NT2/D1 (cell line): ENCODE results near the gene GRK6.

ENCODE experiments used
- SUZ12 ChIP-seq: IDR thresholded peaks from 2 replicates; pipeline ENCODE4 v1.6.1; 2011; ENCODE audit not compliant: insufficient read length, insufficient read depth; ENCODE audit errors: extremely low read depth
- ZNF274 ChIP-seq: IDR thresholded peaks from 2 replicates; pipeline ENCODE4 v1.6.1; 2011; ENCODE audit warnings: mild to moderate bottlenecking, low read depth, low read length

DNA sequence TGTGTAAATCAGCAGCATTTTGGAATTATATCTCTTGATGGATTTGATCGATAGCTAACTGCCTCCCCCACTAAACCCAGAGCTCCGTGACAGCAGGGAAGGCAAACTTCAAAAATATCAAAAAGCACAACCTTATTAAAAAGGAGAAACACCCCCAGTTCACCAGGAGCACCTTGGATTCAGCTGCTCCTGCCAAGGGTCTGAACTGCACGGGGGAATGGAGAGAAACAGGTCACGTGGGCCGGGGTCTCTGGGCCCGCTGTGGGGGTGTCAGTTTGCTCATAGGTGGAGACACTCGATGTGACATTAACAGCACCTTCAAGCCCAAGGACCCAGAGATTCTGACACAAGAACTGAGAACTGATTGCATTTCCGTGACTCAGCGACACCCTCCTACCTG lies 43.3 kb upstream of the GRK6 start:
- no peak for TF ChIP-seq SUZ12
- TF ChIP-seq ZNF274: no peak
